HG03135 (cell line): Measurements from ENCODE around the gene AFG3L2.

ENCODE experiments used
- ATAC-seq: cut with Tn5 transposase; IDR thresholded peaks from one replicate; pipeline ENCODE4 v1.9.1; 2021; ENCODE audit warnings: mild to moderate bottlenecking, moderate library complexity; ENCODE audit not compliant: unreplicated experiment

Gene AFG3L2

DNA sequence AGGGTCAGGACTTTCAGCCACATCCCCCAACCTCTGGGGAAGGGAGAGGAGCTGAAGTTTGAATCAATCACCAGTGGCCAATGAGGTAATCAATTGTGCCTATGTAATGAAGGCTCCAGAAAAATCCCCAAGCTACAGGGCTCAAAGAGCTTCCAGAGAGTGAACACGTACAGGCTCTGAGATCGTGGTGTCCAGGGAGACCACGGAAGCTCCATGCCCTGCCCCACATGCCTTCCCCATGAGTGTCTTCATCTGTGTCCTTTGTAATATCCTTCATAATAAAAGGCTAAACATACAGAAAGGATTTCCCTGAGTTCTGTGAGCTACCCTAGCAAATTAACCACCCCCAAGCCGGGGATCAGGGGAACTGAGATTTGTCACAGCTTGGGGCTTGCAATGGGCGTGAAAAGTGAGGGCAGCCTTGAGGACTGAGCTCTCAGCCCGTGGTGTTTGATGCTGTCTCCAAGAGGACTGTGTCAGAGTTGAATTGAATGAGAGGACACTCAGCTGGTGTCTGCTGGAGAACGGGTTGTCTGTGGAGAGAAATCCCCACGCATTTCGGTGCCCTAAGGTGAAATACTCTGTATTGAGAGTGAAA is 94.5 kb downstream of the AFG3L2 start:
- no peak for ATAC-seq

DNA sequence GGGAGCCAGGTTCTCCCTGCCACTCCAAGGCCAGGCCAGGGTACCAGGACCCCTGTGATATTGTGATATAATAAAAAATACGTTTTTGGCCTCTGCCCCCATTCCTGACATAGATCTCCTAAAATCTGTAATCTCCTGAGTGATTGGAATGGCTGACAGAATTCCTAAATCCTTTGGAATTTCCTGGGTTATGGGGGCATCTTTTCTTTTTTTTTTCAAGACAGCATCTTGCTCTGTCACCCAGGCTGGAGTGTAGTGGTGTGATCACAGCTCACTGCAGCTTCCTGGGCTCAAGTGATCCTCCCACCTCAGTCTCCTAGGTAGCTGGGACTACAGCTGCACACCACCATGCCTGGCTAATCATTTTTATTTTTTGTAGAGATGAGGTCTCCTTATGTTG is 95.2 kb downstream of the AFG3L2 start:
- no peak for ATAC-seq

DNA sequence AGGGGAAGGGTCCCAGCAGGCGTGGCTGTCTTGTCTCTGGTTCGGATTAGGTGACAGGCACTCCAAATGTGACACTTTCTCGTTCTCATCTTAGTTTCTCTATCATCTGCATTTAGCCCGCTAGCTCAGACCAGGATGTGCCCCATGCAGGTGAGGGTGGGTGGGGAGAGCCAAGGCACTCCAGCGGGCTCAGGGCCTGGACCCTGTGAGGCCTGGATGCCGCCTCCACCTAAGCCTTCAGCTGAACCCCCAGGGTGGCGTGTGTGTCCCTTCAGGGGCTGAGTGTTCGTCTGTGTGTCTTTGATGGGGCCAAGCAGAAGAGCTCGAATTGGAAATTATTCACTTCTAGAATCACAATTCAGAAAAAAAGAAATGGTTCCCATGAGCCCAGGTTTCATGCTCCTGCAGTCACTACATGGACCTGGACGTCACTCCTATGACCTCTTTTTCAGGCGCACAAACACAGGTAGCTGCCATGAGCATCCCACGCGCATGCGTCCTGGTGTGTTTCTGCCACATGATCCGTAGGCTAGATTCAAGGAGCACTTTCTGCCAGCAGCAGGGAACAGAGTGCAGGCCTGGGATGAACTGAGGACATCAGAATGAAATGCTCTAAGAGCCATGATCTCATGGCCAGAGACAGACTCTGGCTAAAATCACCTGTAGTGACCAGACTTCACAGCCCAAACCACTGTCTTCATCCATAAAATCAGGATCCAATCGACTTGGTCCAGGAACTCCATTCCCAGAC is 97.1 kb downstream of the AFG3L2 start:
- no peak for ATAC-seq
